K562 (cell line): Measurements from ENCODE around the gene COLEC12. TPM values are rescaled to one million over a fixed set of nuclear protein-coding genes. Genes with fewer than 3 reads are reported as not detected.

Experiments
- BRD4 ChIP-seq: fragments of 200-600 bp; sonication (generic); IDR thresholded peaks from 2 replicates; pipeline ENCODE4 v1.6.1; 2017; ENCODE audit warnings: inconsistent platforms
- DIDO1 ChIP-seq: fragments of 450-650 bp; IDR thresholded peaks from 2 replicates; pipeline ENCODE4 v1.6.1; 2016; ENCODE audit warnings: low read depth, missing biosample characterization, missing genetic modification characterization
- ESRRB ChIP-seq: fragments of 250-450 bp; sonication (Bioruptor Pico); IDR thresholded peaks from 2 replicates; pipeline ENCODE4 v1.5.0; 2020; ENCODE audit warnings: mild to moderate bottlenecking, moderate library complexity, borderline replicate concordance
- HDAC8 ChIP-seq: fragments of 450-650 bp; IDR thresholded peaks from 2 replicates; pipeline ENCODE4 v1.6.1; 2016; ENCODE audit warnings: mild to moderate bottlenecking, missing genetic modification characterization, moderate library complexity, missing compliant biosample characterization
- KLF13 ChIP-seq: fragments of 450-650 bp; IDR thresholded peaks from 2 replicates; pipeline ENCODE4 v1.6.1; 2016; ENCODE audit warnings: missing genetic modification characterization, low read depth, mild to moderate bottlenecking, missing compliant biosample characterization, moderate library complexity, borderline replicate concordance
- NFE2 ChIP-seq: IDR thresholded peaks from 2 replicates; pipeline ENCODE4 v1.6.1; 2014; ENCODE audit warnings: antibody characterized with exemption, low read depth
- NR2C1 ChIP-seq, 2 experiments: fragments of 450-650 bp; IDR thresholded peaks; 2 replicates each; pipeline ENCODE4 v1.6.1; 2017; ENCODE audit warnings: mild to moderate bottlenecking in 2 of 2, antibody characterized with exemption in 1 of 2, inconsistent platforms in 1 of 2, missing compliant biosample characterization in 1 of 2, missing genetic modification characterization in 1 of 2
- OTX1 ChIP-seq: fragments of 450-650 bp; formaldehyde crosslinking; IDR thresholded peaks from 2 replicates; pipeline ENCODE4 v1.4.0; 2022; ENCODE audit warnings: mild to moderate bottlenecking
- PTRF ChIP-seq: fragments of 450-650 bp; IDR thresholded peaks from 2 replicates; pipeline ENCODE4 v1.6.1; 2016; ENCODE audit warnings: mild to moderate bottlenecking, missing genetic modification characterization, missing compliant biosample characterization
- RBM25 ChIP-seq: fragments of 200-400 bp; formaldehyde crosslinking; IDR thresholded peaks from 2 replicates; pipeline ENCODE4 v1.6.1; 2018; ENCODE audit warnings: low read length, low read depth, moderate library complexity; ENCODE audit not compliant: severe bottlenecking
- SMARCA4 ChIP-seq: fragments of 450-650 bp; IDR thresholded peaks from 2 replicates; pipeline ENCODE4 v1.6.1; 2016
- TEAD1 ChIP-seq, 2 experiments: fragments of 450-650 bp in 1 of 2; sonication (generic) in 1 of 2; formaldehyde crosslinking; IDR thresholded peaks; 2 replicates each; pipeline versions ENCODE4 v1.4.0 to v1.8.0; 2020 to 2022; ENCODE audit warnings: mild to moderate bottlenecking in 2 of 2, missing genetic modification reagents in 1 of 2
- ZFX ChIP-seq: sonication (generic); formaldehyde crosslinking; IDR thresholded peaks from 2 replicates; pipeline ENCODE4 v1.8.0; 2022; ENCODE audit warnings: mild to moderate bottlenecking, missing genetic modification reagents, moderate library complexity
- ZNF830 ChIP-seq: fragments of 250-450 bp; sonication (Bioruptor Pico); IDR thresholded peaks from 2 replicates; pipeline ENCODE4 v1.5.0; 2021; ENCODE audit warnings: mild to moderate bottlenecking
- polyA plus RNA-seq, 8 experiments: library from polyadenylated mRNA; depleted of rRNA in 4 of 8; stranded (reverse) in 5 of 8; unstranded in 3 of 8; fragments of >200 nt; fragmentation: Nextera tagmentation in 2 of 8; fragmentation: Illumina TruSeq in 1 of 8; extraction: Ambion mirVana in 2 of 8; extraction: Trizol in 1 of 8; gene quantifications; 2 replicates each; pipeline versions ENCODE4 v1.2.1 to v1.2.3, GENCODE V29; 2011 to 2014; ENCODE audit warnings: inconsistent platforms in 1 of 8, missing spikeins in 1 of 8
- total RNA-seq, 7 experiments: library from RNA; depleted of rRNA in 6 of 7; stranded (reverse); fragments of >200 nt in 6 of 7; fragmentation: Illumina TruSeq in 2 of 7; extraction: Trizol in 2 of 7; gene quantifications; 2 replicates each; pipeline versions ENCODE4 v1.2.1 to v1.2.3, GENCODE V29; 2011 to 2021; ENCODE audit warnings: low replicate concordance in 1 of 7
- TF ChIP-seq, protein P1 (sequence below): fragments of 250-450 bp; sonication (Bioruptor Pico); IDR thresholded peaks from 2 replicates; pipeline ENCODE4 v1.4.0; 2020; ENCODE audit warnings: mild to moderate bottlenecking, moderate library complexity, borderline replicate concordance
- TF ChIP-seq, protein P2 (sequence below): sonication (generic); formaldehyde crosslinking; IDR thresholded peaks from 2 replicates; pipeline ENCODE4 v1.8.0; 2022; ENCODE audit warnings: mild to moderate bottlenecking, missing genetic modification reagents
- TF ChIP-seq, protein P3 (sequence below), 2 experiments: fragments of 450-650 bp in 1 of 2; IDR thresholded peaks; 2 replicates each; pipeline ENCODE4 v1.6.1; 2011 to 2017; ENCODE audit warnings: low read depth in 2 of 2, antibody characterized with exemption in 1 of 2, borderline replicate concordance in 1 of 2, low read length in 1 of 2, mild to moderate bottlenecking in 1 of 2, mixed read lengths in 1 of 2; ENCODE audit not compliant: control insufficient read depth in 1 of 2
- TF ChIP-seq, protein P4 (sequence below): sonication (generic); formaldehyde crosslinking; IDR thresholded peaks from 2 replicates; pipeline ENCODE4 v1.8.1; 2023; ENCODE audit warnings: mild to moderate bottlenecking, missing genetic modification reagents

The COLEC12 gene
- total and polyA plus RNA-seq, 9 of the 15 experiments (the other 6 are each of a cell fraction or from before 2014, with no cell fraction given): 0.04 TPM; not detected in 8

DNA sequence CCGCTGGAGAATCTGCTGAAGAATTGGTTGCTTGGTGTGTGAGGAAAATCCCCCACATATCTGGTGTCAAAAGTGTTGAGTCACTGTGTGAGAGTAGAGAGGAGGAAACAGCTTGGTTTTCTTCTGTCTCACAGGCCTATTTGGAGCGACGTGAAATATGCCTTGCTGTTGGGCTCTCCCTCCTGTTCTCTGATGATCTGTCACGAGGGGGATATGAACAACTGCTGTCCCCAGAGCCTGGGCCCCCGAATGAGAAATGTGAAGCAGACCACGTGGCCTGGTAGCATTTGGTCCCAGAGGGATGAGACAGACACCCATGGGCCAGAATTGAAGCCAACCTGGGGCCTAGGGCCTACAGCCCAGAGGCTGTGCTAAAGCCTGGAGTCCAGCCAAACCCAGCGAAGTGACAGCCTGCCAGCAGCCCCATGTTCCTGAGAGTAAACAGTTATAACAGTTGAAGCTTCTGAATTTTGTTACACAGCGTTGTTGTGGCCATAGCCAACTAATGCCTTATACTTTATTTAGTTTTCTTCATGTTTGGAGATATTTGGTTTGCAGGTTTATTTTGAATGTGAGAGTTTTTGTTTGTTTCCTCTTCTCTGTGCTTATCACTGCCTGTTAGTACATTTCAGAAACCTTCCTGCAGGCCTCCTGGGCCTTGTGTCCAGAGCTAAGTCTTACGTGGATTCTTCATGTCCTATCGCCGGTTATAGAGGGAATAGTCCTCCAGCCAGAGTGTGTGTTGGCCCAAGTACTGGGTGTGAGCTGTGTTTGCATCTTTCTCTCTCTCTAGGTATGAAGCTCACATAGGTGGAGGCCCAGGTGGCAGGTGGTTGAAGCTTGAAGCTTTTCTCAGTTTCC, 18.7 kb upstream of the COLEC12 start (continued):
- TF ChIP-seq ZFX (CRISPR knock-in tag): peak; percentile 88
- TF ChIP-seq ESRRB: no peak
- TF ChIP-seq, protein P1, sequence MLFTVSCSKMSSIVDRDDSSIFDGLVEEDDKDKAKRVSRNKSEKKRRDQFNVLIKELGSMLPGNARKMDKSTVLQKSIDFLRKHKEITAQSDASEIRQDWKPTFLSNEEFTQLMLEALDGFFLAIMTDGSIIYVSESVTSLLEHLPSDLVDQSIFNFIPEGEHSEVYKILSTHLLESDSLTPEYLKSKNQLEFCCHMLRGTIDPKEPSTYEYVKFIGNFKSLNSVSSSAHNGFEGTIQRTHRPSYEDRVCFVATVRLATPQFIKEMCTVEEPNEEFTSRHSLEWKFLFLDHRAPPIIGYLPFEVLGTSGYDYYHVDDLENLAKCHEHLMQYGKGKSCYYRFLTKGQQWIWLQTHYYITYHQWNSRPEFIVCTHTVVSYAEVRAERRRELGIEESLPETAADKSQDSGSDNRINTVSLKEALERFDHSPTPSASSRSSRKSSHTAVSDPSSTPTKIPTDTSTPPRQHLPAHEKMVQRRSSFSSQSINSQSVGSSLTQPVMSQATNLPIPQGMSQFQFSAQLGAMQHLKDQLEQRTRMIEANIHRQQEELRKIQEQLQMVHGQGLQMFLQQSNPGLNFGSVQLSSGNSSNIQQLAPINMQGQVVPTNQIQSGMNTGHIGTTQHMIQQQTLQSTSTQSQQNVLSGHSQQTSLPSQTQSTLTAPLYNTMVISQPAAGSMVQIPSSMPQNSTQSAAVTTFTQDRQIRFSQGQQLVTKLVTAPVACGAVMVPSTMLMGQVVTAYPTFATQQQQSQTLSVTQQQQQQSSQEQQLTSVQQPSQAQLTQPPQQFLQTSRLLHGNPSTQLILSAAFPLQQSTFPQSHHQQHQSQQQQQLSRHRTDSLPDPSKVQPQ (CRISPR knock-in tag): no peak
- TF ChIP-seq BRD4: no peak
- TF ChIP-seq OTX1 (CRISPR knock-in tag): no peak
- peak; percentile 96 for TF ChIP-seq NFE2
- TF ChIP-seq SMARCA4: peak; percentile 66
- TF ChIP-seq KLF13 (tag): no peak
- TF ChIP-seq DIDO1 (tag): peak; percentile 61; the same call in 1 of the 2 replicates
- peak; percentile 34 to 36; a peak in 1 of 4 replicates for TF ChIP-seq TEAD1 (CRISPR knock-in tag; IDR thresholded peaks at IDR 0.05)
- TF ChIP-seq, protein P2, sequence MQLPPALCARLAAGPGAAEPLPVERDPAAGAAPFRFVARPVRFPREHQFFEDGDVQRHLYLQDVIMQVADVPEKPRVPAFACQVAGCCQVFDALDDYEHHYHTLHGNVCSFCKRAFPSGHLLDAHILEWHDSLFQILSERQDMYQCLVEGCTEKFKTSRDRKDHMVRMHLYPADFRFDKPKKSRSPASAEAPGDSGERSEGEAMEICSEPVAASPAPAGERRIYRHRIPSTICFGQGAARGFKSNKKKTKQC (CRISPR knock-in tag): peak; percentile 84; the same call in 1 of the 2 replicates
- peak; percentile 56; the same call in 1 of the 2 replicates for TF ChIP-seq PTRF
- peak; percentile 84 for TF ChIP-seq HDAC8 (tag)
- no peak for TF ChIP-seq RBM25
- TF ChIP-seq, protein P3, sequence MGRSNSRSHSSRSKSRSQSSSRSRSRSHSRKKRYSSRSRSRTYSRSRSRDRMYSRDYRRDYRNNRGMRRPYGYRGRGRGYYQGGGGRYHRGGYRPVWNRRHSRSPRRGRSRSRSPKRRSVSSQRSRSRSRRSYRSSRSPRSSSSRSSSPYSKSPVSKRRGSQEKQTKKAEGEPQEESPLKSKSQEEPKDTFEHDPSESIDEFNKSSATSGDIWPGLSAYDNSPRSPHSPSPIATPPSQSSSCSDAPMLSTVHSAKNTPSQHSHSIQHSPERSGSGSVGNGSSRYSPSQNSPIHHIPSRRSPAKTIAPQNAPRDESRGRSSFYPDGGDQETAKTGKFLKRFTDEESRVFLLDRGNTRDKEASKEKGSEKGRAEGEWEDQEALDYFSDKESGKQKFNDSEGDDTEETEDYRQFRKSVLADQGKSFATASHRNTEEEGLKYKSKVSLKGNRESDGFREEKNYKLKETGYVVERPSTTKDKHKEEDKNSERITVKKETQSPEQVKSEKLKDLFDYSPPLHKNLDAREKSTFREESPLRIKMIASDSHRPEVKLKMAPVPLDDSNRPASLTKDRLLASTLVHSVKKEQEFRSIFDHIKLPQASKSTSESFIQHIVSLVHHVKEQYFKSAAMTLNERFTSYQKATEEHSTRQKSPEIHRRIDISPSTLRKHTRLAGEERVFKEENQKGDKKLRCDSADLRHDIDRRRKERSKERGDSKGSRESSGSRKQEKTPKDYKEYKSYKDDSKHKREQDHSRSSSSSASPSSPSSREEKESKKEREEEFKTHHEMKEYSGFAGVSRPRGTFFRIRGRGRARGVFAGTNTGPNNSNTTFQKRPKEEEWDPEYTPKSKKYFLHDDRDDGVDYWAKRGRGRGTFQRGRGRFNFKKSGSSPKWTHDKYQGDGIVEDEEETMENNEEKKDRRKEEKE (IDR thresholded peaks at IDR 0.05; ENCODE audit: borderline replicate concordance in 1 of 2, control insufficient read depth in 1 of 2, low read depth in 2 of 2, low read length in 1 of 2): no peak
- TF ChIP-seq ZNF830 (CRISPR knock-in tag): 0 out of 2 replicates have a peak, but pooled peaks have one; percentile 58
- no peak for TF ChIP-seq NR2C1 (IDR thresholded peaks at IDR 0.05)
- TF ChIP-seq NR2C1 (tag; IDR thresholded peaks at IDR 0.05): peak; percentile 37; the same call in 1 of the 2 replicates
- TF ChIP-seq, protein P4, sequence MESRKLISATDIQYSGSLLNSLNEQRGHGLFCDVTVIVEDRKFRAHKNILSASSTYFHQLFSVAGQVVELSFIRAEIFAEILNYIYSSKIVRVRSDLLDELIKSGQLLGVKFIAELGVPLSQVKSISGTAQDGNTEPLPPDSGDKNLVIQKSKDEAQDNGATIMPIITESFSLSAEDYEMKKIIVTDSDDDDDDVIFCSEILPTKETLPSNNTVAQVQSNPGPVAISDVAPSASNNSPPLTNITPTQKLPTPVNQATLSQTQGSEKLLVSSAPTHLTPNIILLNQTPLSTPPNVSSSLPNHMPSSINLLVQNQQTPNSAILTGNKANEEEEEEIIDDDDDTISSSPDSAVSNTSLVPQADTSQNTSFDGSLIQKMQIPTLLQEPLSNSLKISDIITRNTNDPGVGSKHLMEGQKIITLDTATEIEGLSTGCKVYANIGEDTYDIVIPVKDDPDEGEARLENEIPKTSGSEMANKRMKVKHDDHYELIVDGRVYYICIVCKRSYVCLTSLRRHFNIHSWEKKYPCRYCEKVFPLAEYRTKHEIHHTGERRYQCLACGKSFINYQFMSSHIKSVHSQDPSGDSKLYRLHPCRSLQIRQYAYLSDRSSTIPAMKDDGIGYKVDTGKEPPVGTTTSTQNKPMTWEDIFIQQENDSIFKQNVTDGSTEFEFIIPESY: 0 out of 2 replicates have a peak, but pooled peaks have one; percentile 31
